Prostate gland (tissue), 2 donors: Measurements from ENCODE around the gene CAMK2N1. TPM values are rescaled to one million over a fixed set of nuclear protein-coding genes. Genes with fewer than 3 reads are reported as not detected.
A peak's percentile ranks its signal among the peaks of the same experiment; 100 is the strongest.
"Not testable (repeated sequence)": the region's sequence is repeated elsewhere in the genome, so short reads cannot be mapped to it uniquely, and the experiment has no call there.

Experiments used
- DNase-seq: peaks from one replicate; pipeline ENCODE4 v3.0.0-alpha.2; 2019; ENCODE audit warnings: low spot score
- H3K27ac ChIP-seq, 2 donors: fragments of 200-600 bp; sonication (generic); 2 replicates each; pipeline ENCODE4 v1.5.1; 2017 to 2019
- H3K27me3 ChIP-seq: fragments of 200-600 bp; sonication (generic); replicated peaks from 2 replicates; pipeline ENCODE4 v1.5.1; 2019; ENCODE audit not compliant: insufficient read depth
- H3K36me3 ChIP-seq, 2 donors: fragments of 200-600 bp; sonication (generic); 1 replicate in 1 of 2; 2 replicates in 1 of 2; pipeline versions ENCODE4 v1.5.1 to v1.8.1; 2017 to 2019
- H3K4me1 ChIP-seq: fragments of 200-600 bp; sonication (generic); replicated peaks from 2 replicates; pipeline ENCODE4 v1.5.1; 2019
- H3K4me3 ChIP-seq, 2 donors: fragments of 200-600 bp; sonication (generic); 2 replicates each; pipeline ENCODE4 v1.5.1; 2017 to 2019
- H3K9me3 ChIP-seq: fragments of 200-600 bp; sonication (generic); 2 replicates; pipeline ENCODE4 v1.5.1; 2017
- CTCF ChIP-seq, 4 experiments: fragments of 200-600 bp in 2 of 4; fragments of 450-650 bp in 2 of 4; sonication (generic) in 2 of 4; IDR thresholded peaks; 1 replicate in 3 of 4; 2 replicates in 1 of 4; pipeline ENCODE4 v1.5.1; 2016 to 2019; ENCODE audit warnings: antibody characterized with exemption in 4 of 4, mild to moderate bottlenecking in 2 of 4, moderate library complexity in 2 of 4
- POLR2A ChIP-seq: fragments of 450-650 bp; IDR thresholded peaks from one replicate; pipeline ENCODE4 v1.6.1; 2016; ENCODE audit warnings: antibody characterized with exemption, mild to moderate bottlenecking
- POLR2AphosphoS5 ChIP-seq: sonication (generic); formaldehyde crosslinking; IDR thresholded peaks from one replicate; pipeline ENCODE4 v1.6.1; 2017; ENCODE audit warnings: antibody characterized with exemption
- WGBS: methylation state at CpG from one replicate; pipeline ENCODE4 v1.1.5; 2018; 5-methylcytosine and 5-hydroxymethylcytosine counted together
- intact Hi-C: fragments of 100-400 bp; cut with DNase I; formaldehyde crosslinking; loops from one replicate; pipeline ENCODE4 v1.14.2; 2022
- total RNA-seq, 2 donors: library from RNA; depleted of rRNA; stranded (reverse); fragments of >200 nt; gene quantifications; one replicate each; pipeline ENCODE4 v1.1.0, GENCODE V29; 2016

The CAMK2N1 gene
- total RNA-seq, 2 donors from 2014 or later = 12.7 to 17.4 TPM

- Histone ChIP-seq H3K27ac (no peak overlapping the region), H3K27me3 (no peaks in the 10 kb centered on the region), H3K9me3 (no peaks in the 10 kb centered on the region), H3K36me3 (no peaks in the 10 kb centered on the region), H3K4me1 (no peaks in the 10 kb centered on the region), H3K4me3 (no peak overlapping the region)
- TF ChIP-seq POLR2A = no peak
- TF ChIP-seq POLR2AphosphoS5 = no peak
- TF ChIP-seq CTCF (IDR thresholded peaks at IDR 0.05) = no peak
- DNase-seq = no peak
- WGBS = 46% methylated on average over 8 of the region's 8 CpGs
- intact Hi-C loops = no loop called here
These were observed 44.3 kb upstream of the CAMK2N1 start for GRCh38 chr1:20530306-20530705.

- intact Hi-C loops = no loop called here
- WGBS = 46% methylated on average over 7 of the region's 7 CpGs
- Histone ChIP-seq H3K4me3 (no peak overlapping the region), H3K36me3 (no peaks in the 10 kb centered on the region), H3K4me1 (no peaks in the 10 kb centered on the region), H3K9me3 (no peaks in the 10 kb centered on the region), H3K27ac (no peak overlapping the region), H3K27me3 (no peaks in the 10 kb centered on the region)
- no peak for TF ChIP-seq POLR2A
- TF ChIP-seq POLR2AphosphoS5 = no peak
- TF ChIP-seq CTCF (IDR thresholded peaks at IDR 0.05) = no peak
- DNase-seq = no peak
These were observed 42.2 kb upstream of the CAMK2N1 start for GRCh38 chr1:20528221-20528620.

- Histone ChIP-seq H3K4me1 (no peaks in the 10 kb centered on the region), H3K4me3 (no peak overlapping the region), H3K36me3 (no peaks in the 10 kb centered on the region), H3K27me3 (no peaks in the 10 kb centered on the region), H3K9me3 (no peaks in the 10 kb centered on the region), H3K27ac (no peak overlapping the region)
- no peak for DNase-seq
- TF ChIP-seq POLR2A (no peak), POLR2AphosphoS5 (no peak), CTCF (IDR thresholded peaks at IDR 0.05) (no peak)
- intact Hi-C loops = no loop called here
- 84% methylated on average over 6 of the region's 6 CpGs for WGBS
These were observed 40.3 kb upstream of the CAMK2N1 start for GRCh38 chr1:20526267-20526666.

- H3K4me3 ChIP-seq = no peak overlapping the region
- no peaks in the 10 kb centered on the region for H3K36me3 ChIP-seq
- no peak overlapping the region for H3K27ac ChIP-seq
- H3K9me3 ChIP-seq = no peaks in the 10 kb centered on the region
- H3K27me3 ChIP-seq = no peaks in the 10 kb centered on the region
- intact Hi-C loops = loop anchor here (2.0 kb wide), 1 partner anchor 113 kb away; no protein-coding TSS in a partner anchor
- TF ChIP-seq POLR2A = no peak
- peak; percentile 63 to 89 (median 83) for TF ChIP-seq CTCF (IDR thresholded peaks at IDR 0.05)
- peak; percentile 24 for TF ChIP-seq POLR2AphosphoS5
- H3K4me1 ChIP-seq = no peaks in the 10 kb centered on the region
- DNase-seq = peak; percentile 71
- 20% methylated on average over 17 of the region's 17 CpGs for WGBS
These were observed 36.2 kb upstream of the CAMK2N1 start for GRCh38 chr1:20521960-20522861.

GRCh38 chr1:20519609-20520262 is 33.7 kb upstream of the CAMK2N1 start:
- WGBS = 44% methylated on average over 7 of the region's 7 CpGs
- DNase-seq, H3K9me3 ChIP-seq, H3K4me3 ChIP-seq, H3K36me3 ChIP-seq, H3K27me3 ChIP-seq, intact Hi-C loops, H3K27ac ChIP-seq, H3K4me1 ChIP-seq: not testable (repeated sequence)
